ENCODE measurements around the gene VPS50. TPM values are rescaled to one million over a fixed set of nuclear protein-coding genes. Genes with fewer than 3 reads are reported as not detected.

VPS50 gene
- total and polyA plus RNA-seq, 4 donors = 4.0 to 18.2 (median 11.9) TPM

DNA sequence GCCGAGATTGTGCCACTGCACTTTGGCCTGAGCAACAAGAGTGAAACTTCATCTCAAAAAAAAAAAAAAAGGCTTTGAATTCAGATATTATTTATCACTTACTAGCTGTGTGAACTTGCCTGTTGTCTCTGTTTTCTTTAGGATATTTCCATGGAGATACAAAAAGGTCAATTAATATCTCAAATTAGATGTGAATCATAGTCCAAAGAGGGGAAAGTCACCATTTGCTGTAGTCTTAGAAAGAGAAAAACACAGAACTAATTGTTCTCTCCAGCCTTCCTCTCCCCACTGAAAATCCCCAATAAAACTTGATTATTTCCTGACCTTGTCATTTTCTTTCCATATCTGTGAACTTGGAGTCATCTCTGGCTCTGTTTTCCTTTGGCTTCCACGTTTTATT lies 27.1 kb upstream of the VPS50 start:
- Histone ChIP-seq H3K27me3 (ENCODE audit: control insufficient read depth in 4 of 4, insufficient read depth in 4 of 4, low read length in 3 of 4) (peaks cover 0 to 6% (median 1%) of the 10 kb centered on the region in 4 donors), H3K36me3 (ENCODE audit: control insufficient read depth in 4 of 4, insufficient read depth in 3 of 4, low read depth in 1 of 4, low read length in 3 of 4) (no peaks in the 10 kb centered on the region), H3K27ac (ENCODE audit: low read depth in 1 of 2, low read length in 2 of 2) (no peak overlapping the region), H3K4me3 (ENCODE audit: low read depth in 1 of 3, low read length in 3 of 3) (no peak overlapping the region), H3K4me1 (ENCODE audit: control insufficient read depth in 4 of 4, insufficient read depth in 4 of 4, low read length in 3 of 4) (no peaks in the 10 kb centered on the region), H3K9me3 (ENCODE audit: control insufficient read depth in 4 of 4, low read length in 3 of 4) (no peaks in the 10 kb centered on the region), H3K9ac (ENCODE audit: low read depth in 1 of 2, low read length in 2 of 2) (no peak overlapping the region)
- no peak for TF ChIP-seq RXRA (IDR thresholded peaks at IDR 0.05)
- TF ChIP-seq TAF1 (conservative IDR thresholded peaks at IDR 0.05) = no peak
- TF ChIP-seq, protein P1, sequence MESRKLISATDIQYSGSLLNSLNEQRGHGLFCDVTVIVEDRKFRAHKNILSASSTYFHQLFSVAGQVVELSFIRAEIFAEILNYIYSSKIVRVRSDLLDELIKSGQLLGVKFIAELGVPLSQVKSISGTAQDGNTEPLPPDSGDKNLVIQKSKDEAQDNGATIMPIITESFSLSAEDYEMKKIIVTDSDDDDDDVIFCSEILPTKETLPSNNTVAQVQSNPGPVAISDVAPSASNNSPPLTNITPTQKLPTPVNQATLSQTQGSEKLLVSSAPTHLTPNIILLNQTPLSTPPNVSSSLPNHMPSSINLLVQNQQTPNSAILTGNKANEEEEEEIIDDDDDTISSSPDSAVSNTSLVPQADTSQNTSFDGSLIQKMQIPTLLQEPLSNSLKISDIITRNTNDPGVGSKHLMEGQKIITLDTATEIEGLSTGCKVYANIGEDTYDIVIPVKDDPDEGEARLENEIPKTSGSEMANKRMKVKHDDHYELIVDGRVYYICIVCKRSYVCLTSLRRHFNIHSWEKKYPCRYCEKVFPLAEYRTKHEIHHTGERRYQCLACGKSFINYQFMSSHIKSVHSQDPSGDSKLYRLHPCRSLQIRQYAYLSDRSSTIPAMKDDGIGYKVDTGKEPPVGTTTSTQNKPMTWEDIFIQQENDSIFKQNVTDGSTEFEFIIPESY (IDR thresholded peaks at IDR 0.05) = no peak
- no peak for TF ChIP-seq RAD21 (IDR thresholded peaks at IDR 0.05)
- no peak for TF ChIP-seq FOXA2 (IDR thresholded peaks at IDR 0.05)
- TF ChIP-seq JUND (IDR thresholded peaks at IDR 0.05) = no peak
- TF ChIP-seq SP1 (IDR thresholded peaks at IDR 0.05) = no peak
- TF ChIP-seq YY1 (IDR thresholded peaks at IDR 0.05) = no peak
- TF ChIP-seq, protein P2, sequence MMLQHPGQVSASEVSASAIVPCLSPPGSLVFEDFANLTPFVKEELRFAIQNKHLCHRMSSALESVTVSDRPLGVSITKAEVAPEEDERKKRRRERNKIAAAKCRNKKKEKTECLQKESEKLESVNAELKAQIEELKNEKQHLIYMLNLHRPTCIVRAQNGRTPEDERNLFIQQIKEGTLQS (IDR thresholded peaks at IDR 0.05) = no peak
- no peak for TF ChIP-seq HNF4A (conservative IDR thresholded peaks at IDR 0.05)
- TF ChIP-seq, protein P3, sequence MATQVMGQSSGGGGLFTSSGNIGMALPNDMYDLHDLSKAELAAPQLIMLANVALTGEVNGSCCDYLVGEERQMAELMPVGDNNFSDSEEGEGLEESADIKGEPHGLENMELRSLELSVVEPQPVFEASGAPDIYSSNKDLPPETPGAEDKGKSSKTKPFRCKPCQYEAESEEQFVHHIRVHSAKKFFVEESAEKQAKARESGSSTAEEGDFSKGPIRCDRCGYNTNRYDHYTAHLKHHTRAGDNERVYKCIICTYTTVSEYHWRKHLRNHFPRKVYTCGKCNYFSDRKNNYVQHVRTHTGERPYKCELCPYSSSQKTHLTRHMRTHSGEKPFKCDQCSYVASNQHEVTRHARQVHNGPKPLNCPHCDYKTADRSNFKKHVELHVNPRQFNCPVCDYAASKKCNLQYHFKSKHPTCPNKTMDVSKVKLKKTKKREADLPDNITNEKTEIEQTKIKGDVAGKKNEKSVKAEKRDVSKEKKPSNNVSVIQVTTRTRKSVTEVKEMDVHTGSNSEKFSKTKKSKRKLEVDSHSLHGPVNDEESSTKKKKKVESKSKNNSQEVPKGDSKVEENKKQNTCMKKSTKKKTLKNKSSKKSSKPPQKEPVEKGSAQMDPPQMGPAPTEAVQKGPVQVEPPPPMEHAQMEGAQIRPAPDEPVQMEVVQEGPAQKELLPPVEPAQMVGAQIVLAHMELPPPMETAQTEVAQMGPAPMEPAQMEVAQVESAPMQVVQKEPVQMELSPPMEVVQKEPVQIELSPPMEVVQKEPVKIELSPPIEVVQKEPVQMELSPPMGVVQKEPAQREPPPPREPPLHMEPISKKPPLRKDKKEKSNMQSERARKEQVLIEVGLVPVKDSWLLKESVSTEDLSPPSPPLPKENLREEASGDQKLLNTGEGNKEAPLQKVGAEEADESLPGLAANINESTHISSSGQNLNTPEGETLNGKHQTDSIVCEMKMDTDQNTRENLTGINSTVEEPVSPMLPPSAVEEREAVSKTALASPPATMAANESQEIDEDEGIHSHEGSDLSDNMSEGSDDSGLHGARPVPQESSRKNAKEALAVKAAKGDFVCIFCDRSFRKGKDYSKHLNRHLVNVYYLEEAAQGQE (IDR thresholded peaks at IDR 0.05) = no peak
- TF ChIP-seq, protein P4, sequence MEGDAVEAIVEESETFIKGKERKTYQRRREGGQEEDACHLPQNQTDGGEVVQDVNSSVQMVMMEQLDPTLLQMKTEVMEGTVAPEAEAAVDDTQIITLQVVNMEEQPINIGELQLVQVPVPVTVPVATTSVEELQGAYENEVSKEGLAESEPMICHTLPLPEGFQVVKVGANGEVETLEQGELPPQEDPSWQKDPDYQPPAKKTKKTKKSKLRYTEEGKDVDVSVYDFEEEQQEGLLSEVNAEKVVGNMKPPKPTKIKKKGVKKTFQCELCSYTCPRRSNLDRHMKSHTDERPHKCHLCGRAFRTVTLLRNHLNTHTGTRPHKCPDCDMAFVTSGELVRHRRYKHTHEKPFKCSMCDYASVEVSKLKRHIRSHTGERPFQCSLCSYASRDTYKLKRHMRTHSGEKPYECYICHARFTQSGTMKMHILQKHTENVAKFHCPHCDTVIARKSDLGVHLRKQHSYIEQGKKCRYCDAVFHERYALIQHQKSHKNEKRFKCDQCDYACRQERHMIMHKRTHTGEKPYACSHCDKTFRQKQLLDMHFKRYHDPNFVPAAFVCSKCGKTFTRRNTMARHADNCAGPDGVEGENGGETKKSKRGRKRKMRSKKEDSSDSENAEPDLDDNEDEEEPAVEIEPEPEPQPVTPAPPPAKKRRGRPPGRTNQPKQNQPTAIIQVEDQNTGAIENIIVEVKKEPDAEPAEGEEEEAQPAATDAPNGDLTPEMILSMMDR (IDR thresholded peaks at IDR 0.05; ENCODE audit: low read depth, low read length, missing input control) = no peak
- no peak for TF ChIP-seq GABPA (IDR thresholded peaks at IDR 0.05 in 1 of 2, conservative IDR thresholded peaks at IDR 0.05 in 1 of 2)
- no peak for DNase-seq (ENCODE audit: low spot score)
- 34% methylated on average over 2 of the region's 2 CpGs for WGBS

DNA sequence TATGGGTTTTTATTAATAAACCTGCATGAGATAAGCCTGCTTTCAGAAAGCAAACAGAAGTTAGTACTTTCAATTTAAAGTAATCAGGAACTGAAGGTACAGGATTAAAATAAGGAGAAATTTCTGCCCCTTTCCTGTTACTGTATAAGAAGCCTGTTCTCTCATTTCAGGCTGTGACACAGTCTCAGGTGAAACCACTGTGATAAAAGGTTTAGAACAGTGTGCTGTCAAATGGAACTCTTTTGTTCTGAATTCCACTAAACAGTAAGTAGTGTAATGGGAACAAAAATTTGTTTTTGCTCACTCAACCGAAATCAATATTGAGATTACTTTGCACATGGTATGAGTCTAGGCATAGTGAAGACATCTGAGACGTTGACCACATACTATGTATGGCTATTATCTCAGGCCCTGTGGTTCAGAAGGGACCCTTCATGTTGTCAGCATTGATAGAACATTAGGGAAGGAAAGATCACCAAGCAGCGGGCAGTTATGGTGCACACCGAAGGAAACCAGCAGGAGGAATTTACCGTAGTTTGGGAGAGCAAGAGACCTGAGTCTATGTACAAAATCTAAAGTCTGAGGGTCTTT lies 20.8 kb upstream of the VPS50 start:
- Histone ChIP-seq H3K27ac (ENCODE audit: low read depth in 1 of 2, low read length in 2 of 2) (no peak overlapping the region), H3K4me1 (ENCODE audit: control insufficient read depth in 4 of 4, insufficient read depth in 4 of 4, low read length in 3 of 4) (no peaks in the 10 kb centered on the region), H3K9ac (ENCODE audit: low read depth in 1 of 2, low read length in 2 of 2) (no peak overlapping the region), H3K36me3 (ENCODE audit: control insufficient read depth in 4 of 4, insufficient read depth in 3 of 4, low read depth in 1 of 4, low read length in 3 of 4) (no peaks in the 10 kb centered on the region), H3K9me3 (ENCODE audit: control insufficient read depth in 4 of 4, low read length in 3 of 4) (no peaks in the 10 kb centered on the region), H3K4me3 (ENCODE audit: low read depth in 1 of 3, low read length in 3 of 3) (no peak overlapping the region), H3K27me3 (ENCODE audit: control insufficient read depth in 4 of 4, insufficient read depth in 4 of 4, low read length in 3 of 4) (peaks cover 0 to 9% (median 0%) of the 10 kb centered on the region in 4 donors)
- 77% methylated on average over 5 of the region's 5 CpGs for WGBS
- DNase-seq (ENCODE audit: low spot score) = no peak
- no peak for TF ChIP-seq GABPA (IDR thresholded peaks at IDR 0.05 in 1 of 2, conservative IDR thresholded peaks at IDR 0.05 in 1 of 2)

Data from liver (tissue), 9 donors.